ENCODE results near the gene RASSF6.
"Not testable (repeated sequence)": the region's sequence is repeated elsewhere in the genome, so short reads cannot be mapped to it uniquely, and the experiment has no call there.

DNA sequence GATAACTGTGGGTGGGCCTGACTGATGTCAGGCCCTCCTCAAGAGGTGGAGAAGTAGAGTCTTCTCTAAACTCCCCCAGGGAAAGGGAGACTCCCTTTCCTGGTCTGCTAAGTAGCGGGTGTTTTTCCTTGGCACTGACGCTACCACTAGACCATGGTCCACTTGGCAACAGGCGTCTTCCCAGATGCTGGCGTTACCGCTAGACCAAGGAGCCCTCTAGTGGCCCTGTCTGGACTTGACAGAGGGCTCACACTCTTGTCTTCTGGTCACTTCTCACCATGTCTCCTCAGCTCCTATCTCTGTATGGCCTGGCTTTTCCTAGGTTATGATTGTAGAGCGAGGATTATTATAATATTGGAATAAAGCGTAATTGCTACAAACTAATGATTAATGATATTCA, 45.7 kb upstream of the RASSF6 start:
- TF ChIP-seq, protein P1, sequence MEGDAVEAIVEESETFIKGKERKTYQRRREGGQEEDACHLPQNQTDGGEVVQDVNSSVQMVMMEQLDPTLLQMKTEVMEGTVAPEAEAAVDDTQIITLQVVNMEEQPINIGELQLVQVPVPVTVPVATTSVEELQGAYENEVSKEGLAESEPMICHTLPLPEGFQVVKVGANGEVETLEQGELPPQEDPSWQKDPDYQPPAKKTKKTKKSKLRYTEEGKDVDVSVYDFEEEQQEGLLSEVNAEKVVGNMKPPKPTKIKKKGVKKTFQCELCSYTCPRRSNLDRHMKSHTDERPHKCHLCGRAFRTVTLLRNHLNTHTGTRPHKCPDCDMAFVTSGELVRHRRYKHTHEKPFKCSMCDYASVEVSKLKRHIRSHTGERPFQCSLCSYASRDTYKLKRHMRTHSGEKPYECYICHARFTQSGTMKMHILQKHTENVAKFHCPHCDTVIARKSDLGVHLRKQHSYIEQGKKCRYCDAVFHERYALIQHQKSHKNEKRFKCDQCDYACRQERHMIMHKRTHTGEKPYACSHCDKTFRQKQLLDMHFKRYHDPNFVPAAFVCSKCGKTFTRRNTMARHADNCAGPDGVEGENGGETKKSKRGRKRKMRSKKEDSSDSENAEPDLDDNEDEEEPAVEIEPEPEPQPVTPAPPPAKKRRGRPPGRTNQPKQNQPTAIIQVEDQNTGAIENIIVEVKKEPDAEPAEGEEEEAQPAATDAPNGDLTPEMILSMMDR (conservative IDR thresholded peaks at IDR 0.05), result not testable (repeated sequence)
- TF ChIP-seq EZH2 (IDR thresholded peaks at IDR 0.05; ENCODE audit: low read depth), result not testable (repeated sequence)
